Stimulated activated CD4-positive, alpha-beta T cell treated with anti-CD3 and anti-CD28 coated beads, Interleukin-12 subunit alpha, Interleukin-12 subunit beta, amount 100 ng/mL, for 4 hours (primary cell): Measurements from ENCODE around the gene CENPC.
"Not testable (repeated sequence)": the region's sequence is repeated elsewhere in the genome, so short reads cannot be mapped to it uniquely, and the experiment has no call there.

Experiments used
- DNase-seq: peaks from one replicate; pipeline ENCODE4 v3.0.0-alpha.2; 2020

CENPC gene, protein sequence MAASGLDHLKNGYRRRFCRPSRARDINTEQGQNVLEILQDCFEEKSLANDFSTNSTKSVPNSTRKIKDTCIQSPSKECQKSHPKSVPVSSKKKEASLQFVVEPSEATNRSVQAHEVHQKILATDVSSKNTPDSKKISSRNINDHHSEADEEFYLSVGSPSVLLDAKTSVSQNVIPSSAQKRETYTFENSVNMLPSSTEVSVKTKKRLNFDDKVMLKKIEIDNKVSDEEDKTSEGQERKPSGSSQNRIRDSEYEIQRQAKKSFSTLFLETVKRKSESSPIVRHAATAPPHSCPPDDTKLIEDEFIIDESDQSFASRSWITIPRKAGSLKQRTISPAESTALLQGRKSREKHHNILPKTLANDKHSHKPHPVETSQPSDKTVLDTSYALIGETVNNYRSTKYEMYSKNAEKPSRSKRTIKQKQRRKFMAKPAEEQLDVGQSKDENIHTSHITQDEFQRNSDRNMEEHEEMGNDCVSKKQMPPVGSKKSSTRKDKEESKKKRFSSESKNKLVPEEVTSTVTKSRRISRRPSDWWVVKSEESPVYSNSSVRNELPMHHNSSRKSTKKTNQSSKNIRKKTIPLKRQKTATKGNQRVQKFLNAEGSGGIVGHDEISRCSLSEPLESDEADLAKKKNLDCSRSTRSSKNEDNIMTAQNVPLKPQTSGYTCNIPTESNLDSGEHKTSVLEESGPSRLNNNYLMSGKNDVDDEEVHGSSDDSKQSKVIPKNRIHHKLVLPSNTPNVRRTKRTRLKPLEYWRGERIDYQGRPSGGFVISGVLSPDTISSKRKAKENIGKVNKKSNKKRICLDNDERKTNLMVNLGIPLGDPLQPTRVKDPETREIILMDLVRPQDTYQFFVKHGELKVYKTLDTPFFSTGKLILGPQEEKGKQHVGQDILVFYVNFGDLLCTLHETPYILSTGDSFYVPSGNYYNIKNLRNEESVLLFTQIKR

DNA sequence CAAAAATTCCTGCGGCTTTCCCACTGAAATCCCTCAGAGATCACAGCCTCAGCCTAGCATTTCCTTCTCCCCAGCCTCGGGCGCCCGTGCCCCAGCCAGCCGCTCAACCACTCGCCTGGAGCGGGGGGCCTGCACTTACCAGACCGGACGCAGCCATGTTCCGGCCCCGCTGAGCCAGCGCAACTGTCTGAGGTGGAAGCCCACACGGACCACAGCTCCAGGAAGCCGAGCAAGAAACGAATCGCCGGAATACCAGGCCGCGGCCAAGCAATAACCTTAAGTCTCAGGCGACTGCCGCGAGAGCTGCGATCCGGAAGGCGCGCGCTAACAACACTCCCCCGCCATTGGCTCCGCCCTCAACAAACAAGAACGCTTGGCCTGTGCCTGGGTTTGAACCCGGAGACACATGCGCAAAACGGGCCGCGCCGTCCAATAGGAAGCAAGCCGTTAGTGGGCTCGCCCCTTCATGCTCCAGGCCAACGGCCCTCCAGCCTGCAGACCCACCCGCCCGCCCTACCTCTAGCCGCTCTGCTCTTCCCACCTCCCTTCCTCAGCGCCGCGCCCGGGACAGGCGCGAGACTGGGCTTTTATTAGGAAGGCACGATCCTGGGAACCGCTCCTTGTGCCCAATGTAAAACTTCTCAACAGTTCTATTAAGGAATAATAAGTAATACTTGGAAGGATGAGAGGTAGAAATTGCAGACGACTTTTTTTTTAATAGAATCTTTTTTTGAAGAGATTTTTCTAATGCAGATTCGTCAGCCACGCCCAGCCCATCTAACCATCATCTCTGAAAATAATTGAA is at the start of gene CENPC:
Gene CENPC, minus strand, starts transcription at position 305 of the 805 bp plus-strand sequence. Its CDS starts 148 bp downstream, at position 157.
- DNase-seq = peak; percentile 88

- DNase-seq = no peak
These were observed 48.5 kb upstream of the CENPC start for GRCh38 chr4:67593741-67594175.

GRCh38 chr4:67587156-67587555 is 41.9 kb upstream of the CENPC start:
- no peak for DNase-seq

DNA sequence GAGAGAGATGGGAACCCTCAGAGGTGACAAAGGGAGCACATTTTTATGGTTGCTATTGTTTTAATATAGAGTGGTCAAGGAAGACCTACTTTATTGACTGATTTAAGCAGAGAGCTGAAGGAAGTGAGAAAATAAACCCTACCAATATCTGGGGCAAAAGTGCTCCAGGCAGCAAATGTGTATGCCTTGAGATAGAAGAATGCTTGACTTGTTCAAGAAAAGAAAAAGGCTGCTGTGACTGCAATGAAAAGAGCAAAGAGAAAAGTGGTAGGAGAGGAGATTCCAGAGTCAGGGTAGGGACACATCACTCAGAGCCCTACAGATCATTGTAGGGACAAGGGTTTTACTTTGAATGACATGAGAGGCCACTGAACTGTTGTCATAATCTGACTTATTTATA is 39.2 kb upstream of the CENPC start:
- DNase-seq = no peak

DNA sequence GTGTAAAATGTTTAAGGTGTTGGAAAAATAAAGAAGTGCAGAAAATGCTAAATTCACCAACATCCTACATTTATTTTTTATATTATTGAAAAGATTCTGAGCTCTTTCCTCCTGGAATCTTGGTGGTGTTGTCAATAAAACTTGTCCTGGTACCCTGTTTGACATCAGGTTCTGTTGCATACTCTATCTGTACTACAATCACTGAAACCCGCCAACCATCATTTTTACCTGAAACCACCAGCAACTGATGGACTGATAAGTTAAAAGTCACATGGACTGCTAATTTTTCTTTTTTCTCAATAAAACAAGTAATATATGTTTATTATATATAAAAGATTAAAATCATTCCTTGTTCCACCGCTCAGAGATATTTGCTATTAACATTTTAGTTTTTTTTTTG is 36.6 kb upstream of the CENPC start:
- no peak for DNase-seq

DNA sequence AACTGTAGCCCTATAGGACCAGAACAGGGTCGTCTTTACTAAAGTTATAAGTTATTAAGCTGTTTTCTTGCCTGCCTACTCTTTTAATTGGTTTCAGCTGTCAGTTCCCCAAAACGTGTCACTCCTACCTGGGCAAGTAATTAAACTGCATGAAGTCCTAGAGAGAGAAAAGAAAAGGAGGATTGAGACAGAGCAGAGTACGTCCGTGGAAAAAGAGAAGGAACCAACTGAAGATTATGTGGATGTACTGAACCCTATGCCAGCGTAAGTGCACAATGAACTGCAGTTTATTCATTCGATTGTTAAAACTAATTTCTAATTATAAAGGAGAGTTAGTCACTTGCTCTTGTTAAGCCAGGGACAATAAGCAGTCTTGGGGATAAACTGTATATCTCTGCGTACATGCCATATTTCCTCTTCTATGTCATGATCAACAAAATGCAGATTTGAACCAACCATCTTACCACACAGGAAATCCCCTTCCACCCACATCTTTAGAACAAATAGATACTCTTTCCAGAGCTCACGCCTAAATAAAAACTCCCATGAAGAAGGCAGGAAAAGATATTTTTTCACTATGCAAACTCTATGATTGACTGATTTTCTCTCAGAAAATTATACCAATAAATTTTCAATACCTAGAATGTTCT is 36.0 kb upstream of the CENPC start:
- DNase-seq = no peak

GRCh38 chr4:67580577-67580976 is 35.3 kb upstream of the CENPC start:
- DNase-seq = no peak

DNA sequence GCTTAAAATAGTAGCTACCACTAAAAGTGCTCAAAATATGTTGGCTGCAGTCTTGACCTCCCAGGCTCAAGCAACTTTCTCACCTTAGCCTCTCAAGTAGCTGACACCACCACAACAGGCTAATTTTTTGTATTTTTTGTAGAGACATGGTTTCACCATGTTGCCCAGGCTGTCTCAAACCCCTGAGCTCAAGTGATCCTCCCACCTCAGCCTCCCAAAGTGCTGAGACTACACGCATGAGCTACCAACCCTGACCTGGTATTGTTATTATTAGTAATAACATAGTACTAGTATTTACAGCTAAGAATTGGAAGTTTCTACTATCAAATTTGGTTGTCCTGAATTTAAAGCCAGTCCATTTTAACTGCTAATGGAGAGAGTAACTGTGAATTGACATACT is 31.2 kb upstream of the CENPC start:
- DNase-seq = no peak

GRCh38 chr4:67576059-67576466 is 30.8 kb upstream of the CENPC start:
- no peak for DNase-seq

GRCh38 chr4:67575232-67576058 is 30.1 kb upstream of the CENPC start:
- no peak for DNase-seq

DNA sequence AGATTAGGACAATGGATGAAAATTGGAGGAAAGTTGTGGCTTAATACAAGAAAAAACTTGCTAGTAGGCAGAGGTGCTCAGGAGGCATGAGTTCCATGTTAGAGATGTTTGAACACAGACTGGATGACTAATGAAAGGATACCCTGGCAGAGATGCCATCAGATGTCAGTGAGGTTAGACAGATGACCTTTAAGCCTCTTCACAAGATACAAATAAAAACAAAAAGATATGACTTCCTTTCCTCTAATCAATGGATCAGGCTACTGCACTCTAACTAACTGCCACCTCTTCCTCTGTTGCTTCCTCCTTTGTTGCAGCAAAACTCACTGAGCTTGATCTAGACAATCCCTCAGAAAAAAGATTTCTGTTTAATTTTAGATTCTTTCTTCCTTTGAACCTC is 27.9 kb upstream of the CENPC start:
- no peak for DNase-seq

- DNase-seq = no peak
These were observed 26.7 kb upstream of the CENPC start for GRCh38 chr4:67571975-67572374.

- no peak for DNase-seq
These were observed 25.2 kb upstream of the CENPC start for GRCh38 chr4:67570537-67570936.

- DNase-seq = no peak
These were observed 23.5 kb upstream of the CENPC start for GRCh38 chr4:67568820-67569219.

- DNase-seq = no peak
These were observed 21.0 kb upstream of the CENPC start for GRCh38 chr4:67566335-67566734.

DNA sequence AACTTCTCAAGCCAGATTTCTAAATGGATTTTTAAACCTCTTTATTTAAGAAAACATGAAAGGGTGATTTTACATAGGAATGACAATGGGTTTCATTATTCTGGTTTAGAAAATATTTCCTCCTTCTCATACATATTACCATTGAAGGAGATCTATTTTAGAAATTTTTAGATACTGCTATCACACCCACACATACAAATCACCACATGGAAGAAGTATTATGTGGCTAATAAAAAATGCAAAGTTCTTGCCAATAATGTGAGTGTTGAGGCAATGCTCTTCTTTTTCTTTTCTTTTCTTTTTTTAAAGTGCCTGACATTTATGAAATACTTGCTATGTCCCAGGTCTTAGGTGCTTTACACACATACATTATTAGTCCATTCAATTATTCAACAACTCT is 20.0 kb upstream of the CENPC start:
- DNase-seq = no peak

GRCh38 chr4:67558493-67558892 is 13.2 kb upstream of the CENPC start, which contains the start of gene STAP1:
Gene STAP1 (plus strand): TSS chr4:67558727. CDS start chr4:67558810, 83 bp downstream.
- no peak for DNase-seq

- DNase-seq = no peak
These were observed 11.1 kb upstream of the CENPC start for GRCh38 chr4:67556436-67556835.

DNA sequence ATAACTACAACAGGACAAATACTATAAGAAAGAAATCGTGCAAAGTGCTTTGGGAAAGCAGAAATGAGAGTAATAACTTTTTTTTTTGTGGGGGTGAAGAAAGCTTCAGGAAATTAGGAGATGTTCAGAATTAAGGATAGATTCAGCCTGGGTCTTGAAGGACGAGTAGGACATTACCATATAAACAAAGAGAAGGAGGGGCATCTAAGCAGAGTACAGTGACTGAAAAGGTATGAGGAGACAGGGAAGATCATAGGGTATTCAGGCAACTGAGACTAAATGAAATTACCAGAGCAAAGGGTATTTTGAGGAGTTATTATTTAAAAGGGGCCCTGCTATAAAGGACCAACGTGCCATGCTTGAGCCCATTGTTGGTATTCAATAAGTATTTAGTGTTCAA is 10.1 kb upstream of the CENPC start:
- DNase-seq = no peak

DNA sequence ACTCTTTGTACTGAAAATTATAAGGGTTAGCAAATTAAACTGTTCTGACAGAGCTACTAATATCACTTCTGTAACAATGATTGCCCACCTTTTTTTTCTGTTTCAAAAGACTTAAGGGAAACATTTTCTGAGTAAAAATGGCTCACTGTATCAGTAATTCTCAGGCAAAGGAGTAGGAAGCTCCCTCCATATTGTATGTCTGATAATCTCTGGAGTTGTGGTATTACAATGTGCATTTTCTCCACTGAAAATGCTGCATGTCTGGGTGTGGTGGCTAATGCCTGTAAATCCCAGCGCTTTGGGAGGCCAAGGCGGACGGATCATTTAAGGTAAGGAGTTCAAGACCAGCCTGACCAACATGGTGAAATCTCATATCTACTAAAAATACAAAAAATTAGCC is 8.8 kb upstream of the CENPC start:
- no peak for DNase-seq

DNA sequence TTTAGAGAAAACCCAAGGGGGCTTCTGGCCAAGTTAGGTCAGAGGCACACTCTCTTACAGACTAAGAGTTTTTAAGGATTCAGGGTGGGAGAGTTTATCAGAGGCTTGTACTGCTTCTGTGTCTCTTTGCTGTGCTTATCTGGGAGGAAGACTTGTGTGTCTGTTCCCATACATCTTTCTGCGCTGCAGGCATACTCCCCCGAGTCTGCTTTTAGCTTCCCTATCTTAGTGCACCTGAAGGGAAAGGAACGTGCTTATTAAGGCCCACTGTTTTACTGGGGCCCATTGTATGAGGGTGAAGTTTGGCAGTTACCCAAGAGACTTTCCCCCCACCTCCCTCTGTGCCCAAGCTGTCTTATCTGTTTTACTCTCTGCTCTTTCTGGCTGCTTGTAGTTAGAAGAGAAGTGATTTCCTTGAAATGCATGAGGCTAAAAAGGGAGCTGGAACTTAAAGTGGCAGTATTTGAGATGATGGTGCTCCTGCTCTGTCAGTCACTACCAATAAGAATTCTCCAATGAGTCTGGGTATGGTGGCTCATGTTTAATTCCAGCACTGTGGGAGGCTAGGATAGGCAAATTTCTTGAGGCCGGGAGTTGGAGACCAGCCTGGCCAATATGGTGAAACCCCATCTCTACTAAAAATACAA is 7.0 kb upstream of the CENPC start:
- not testable (repeated sequence) for DNase-seq
